ENCODE results near the gene DCTPP1.

The DCTPP1 gene

DNA sequence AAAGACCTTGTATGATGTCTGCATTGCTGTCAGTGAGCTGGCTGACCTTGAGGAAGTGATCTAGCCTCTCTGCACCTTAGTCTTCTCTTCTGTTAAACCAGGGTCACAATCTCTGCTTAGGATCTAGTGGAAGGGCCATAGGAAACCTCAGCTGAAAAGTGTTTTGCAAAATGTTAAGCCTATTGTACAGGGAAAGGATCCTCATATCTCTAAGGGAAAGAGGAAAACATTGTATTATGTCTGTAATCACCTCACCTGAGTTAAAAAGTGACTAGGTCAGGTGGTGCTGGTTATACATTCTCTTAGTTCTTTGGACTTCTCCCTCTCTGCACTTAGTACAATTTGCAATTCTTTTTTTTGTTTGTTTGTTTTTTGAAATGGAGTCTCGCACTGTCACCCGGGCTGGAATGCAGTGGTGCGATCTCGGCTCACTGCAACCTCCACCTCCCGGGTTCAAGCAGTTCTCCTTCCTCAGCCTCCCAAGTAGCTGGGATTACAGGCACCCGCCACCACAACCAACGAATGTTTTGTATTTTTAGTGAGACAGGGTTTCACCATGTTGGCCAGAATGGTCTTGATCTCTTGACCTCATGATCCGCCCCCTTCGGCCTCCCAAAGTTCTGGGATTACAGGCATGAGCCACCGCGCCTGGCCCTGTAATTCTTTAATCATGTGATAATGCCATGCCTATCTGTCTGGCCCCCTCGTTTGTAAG is 17.8 kb upstream of the DCTPP1 start:
- DNase-seq (no peak), ATAC-seq (no peak)

DNA sequence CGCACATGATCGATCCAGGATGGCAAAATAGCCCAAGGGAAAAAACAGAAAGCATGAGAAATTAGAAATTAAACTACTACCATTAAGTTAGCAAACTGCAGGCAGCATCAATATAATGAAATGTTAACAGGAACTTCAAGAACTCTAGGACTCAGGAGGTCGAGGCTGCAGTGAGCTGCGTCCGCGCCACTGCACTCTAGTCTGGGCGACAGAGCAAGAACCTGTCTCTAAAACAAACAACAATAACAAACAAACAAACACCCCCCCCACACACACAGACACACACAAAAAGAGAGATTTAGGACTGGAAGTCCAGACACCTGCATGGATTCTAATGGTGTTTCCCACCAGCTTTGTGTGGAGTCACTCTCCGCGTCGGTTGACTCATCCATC is 16.4 kb upstream of the DCTPP1 start:
- DNase-seq (no peak), ATAC-seq (no peak)

DNA sequence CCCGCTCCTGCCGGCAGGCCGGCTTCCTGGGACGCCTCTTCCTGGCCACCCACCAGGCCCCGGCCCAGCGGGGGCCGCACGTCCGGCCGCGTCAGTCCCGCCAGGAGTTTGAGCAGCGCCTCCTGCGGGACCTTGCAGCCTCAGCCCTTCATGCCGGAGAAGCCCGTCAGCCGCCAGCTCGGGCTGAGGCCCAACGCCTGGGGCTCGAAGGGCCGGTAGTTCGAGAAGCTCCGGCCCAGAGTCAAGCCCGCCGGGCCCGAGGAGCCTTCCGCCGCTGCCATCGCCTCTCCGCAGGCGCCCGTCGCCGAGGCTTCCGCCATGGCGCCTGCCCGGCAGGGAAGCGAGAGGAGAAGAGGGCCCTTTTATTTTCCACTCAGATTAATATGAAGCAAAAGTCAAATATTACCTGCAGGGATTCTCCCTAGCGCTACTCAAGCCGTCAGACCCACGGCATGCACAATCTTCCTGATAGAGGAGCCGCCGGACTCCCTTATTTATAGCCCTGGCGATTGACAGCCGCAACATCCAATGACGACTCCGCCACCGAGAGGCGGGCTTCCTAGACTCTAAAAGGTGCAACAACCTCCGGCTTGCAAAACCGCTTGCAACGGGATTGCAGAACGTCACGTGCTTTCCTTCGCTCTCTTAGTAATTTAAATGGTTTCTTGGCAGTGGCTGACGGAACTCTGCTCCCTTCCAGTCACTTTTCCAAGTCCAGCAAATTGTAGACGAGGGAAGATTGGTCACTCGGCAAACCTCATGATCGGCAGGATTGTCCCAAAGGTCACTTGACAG is 15.8 kb upstream of the DCTPP1 start, which contains the start of gene SEPHS2:
Gene SEPHS2 (minus strand): TSS at position 467 of the 795 bp plus-strand sequence. CDS start 147 bp downstream, at position 320.
- peak; percentile 95 for ATAC-seq
- DNase-seq: peak; percentile 96

DNA sequence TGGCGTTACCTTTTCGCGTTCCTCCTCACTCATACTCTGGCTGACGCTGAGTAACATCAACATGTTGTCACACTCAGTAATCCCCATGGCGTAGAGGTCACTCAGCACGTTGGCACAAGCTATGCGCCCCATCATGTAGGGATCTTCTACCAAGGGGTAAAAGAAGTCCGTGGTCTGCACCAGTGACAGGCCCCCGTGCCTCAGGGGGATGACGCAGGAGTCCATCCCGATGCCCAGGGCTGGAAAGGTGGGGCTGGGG is 15.2 kb upstream of the DCTPP1 start:
- ATAC-seq: peak; percentile 24
- DNase-seq: no peak

DNA sequence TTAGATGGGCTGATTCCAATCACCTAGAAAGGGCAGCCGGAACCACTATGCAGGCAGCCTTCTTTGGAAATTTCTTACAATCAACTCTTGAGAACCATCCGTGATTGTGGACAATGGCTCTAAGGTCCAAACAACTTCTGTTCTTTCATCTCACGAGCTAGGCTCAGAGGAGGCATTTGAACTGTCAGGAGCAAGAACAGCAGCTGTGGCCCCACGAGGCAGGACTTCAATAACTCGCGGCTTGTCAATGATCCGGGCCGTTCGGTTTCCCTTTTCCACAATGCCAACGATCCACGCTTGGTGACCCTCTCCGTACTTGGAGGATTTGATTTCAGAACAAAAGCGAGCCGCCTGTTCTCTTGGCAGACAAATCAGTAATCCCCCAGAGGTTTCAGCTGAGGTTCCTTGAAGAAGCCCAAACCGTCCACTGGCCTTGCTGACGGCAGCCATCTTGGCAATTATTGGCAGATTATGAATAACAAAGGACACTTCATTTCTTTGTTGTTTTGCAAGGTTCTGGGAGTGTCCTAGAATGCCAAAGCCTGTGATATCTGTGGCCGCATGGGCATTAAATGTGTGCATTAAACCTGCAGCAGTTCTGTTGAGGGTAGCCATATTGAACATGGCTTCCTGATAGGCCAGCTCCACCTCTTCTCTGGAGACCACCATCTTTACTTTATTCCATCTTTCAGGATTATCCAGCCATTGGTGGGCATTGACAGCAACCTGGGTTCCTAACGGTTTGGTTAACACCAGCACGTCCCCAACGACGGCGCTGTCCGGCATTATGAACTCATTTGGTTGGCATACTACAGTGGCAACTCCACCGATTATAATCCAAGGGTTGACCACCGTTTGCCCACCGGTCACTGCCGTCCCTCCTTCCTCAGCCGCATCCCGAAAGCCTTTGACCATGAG is 14.7 kb upstream of the DCTPP1 start:
- ATAC-seq (no peak), DNase-seq (no peak)

DNA sequence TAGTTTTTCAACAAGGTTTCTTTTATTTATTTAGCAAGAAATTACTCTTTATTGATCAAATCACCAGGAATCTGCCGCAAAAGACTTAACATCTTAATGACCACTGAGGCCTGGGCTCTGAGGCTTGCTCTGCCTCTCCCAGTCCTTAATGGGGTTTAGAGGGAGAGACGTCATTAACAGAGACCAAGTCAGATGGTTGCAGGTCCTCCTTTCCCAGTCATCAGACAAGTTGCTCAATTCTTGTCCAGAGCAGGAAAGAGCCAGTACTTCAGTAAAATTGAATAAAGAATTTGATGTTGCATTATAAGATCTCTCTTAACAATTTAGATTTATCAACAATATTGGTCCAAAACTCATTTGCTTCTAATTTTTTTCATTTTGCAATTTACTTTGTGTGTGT is 13.8 kb upstream of the DCTPP1 start:
- no peak for DNase-seq
- ATAC-seq: no peak

DNA sequence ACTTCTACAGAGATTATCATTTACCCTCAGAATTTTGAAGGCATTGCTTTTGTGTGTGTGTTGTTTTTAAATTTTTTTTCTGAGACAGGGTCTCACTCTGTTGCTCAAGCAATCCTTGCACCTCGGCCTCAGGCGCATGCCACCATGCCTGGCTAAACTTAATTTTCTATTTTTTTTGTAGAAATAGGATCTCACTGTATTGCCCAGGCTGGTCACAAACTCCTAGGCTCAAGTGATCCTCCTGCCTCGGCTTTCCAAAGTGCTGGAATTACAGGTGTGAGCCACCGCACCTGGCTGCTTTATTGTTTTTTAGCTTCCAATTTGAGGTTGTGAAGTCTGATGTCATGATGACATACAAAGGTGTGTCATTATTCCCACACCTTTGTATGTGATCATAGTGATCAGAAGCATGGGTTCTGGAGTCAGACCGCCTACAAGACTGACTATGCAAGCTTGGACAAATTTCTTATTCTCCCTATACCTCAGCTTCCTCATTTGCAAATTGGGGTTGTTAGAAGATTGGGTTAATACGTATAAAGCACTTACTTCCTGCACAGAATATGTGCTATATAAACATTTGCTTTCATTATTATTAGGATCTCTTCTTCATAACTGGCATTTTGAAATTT is 10.0 kb upstream of the DCTPP1 start:
- ATAC-seq (no peak), DNase-seq (no peak)

DNA sequence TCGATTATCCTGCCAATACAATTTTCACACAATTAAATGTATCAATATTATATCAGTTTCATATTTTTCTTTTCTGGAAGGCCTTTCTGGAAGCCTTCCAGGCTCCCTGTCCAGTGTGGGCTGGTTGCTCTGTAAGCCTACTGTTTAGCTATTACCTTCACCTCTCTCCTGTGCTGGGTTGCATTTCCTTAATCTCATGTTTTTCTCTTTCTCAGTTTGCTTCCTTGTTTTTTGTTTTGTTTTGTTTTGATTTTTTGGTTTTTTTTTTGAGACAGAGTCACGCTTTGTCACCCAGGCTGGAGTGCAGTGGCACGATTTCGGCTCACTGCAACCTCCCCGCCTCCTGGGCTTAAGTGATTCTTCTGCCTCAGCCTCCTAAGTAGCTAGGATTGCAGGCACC is 9.0 kb upstream of the DCTPP1 start:
- DNase-seq: no peak
- ATAC-seq: no peak

DNA sequence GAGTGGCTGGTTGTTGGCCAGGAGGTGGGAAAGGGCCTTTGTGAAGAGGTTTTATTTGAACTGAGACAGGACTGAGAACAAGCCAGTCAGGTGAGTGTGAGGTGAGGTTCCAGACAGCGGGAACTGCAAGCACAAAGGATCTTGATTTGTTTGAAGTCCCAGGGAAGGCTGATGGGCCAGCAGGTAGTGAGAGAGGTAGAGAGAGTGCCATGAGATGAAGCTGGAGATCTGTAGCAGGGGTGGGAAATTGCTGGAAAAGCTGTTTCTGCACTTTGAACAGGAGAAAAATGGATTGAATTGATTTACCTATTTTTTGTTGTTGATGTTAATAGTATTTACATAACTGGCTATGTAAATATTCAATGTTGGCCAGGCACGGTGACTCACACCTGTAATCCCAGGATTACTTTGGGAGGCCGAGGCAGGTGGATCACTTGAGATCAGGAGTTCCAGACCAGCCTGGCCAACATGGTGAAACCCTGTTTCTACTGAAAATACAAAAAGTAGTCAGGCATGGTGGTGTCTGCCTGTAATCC is 7.7 kb upstream of the DCTPP1 start:
- DNase-seq (no peak), ATAC-seq (no peak)

DNA sequence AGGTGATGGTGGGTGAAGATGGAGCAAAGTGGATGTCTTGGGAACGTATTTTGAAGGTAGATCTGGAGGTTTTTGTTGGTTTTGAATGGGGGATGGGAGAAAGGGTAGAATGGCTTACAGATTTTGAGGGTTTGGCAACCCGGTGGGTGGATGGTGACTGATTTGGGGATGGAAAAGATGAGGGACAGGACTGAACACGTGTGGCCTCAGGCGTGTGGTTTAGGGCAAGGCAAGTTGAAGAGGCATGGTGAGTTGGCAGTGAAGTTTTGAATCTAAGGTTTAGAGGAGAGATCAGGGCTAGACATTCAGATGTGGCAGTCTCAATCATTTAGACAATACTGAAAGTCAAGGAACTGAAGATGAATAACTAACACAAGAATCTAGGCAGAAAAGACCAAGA is 5.0 kb upstream of the DCTPP1 start:
- DNase-seq (peak; percentile 78), ATAC-seq (peak; percentile 58)

DNA sequence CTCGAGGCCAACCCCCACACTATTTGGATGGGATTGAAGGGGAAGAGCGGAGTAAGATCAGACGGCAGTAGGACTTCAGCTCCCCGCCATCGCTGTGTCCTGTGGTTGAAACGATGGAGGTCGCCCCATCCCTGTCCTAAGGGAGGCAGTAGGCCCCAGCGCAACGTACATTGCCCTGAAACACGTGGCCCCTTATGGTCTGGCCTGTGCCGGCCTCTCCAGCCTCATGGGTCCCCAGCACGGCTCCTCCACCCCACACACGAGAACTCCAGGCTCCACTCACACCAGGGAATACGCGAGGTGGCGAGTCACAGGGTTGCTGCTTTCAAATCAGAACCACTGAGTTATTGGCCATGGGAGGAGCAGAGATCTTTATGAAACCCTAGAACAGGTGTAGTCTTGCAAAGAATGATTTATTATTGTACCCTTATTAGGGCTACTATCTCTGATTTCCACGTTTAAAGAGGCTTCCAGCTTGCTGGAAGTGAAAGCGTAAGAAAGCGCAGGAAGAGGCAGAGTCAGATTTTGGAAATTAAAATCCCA is 669 bp upstream of the DCTPP1 start:
- ATAC-seq (peak; percentile 8), DNase-seq (no peak)

DNA sequence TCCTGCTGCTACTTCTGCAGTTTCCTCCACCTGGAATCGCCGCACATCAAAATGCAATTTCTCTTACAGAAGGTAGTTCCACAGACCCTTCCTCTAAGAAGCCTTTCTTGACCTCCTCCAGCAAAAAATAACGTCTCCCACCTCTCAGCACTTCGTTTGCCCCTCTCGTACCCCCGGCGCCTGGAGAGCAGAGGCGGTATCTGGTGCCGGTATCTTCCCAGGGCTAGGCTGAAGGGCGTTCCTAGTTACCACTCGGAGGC is 482 bp downstream of the DCTPP1 start:
- ATAC-seq: peak; percentile 12
- DNase-seq: no peak

DNA sequence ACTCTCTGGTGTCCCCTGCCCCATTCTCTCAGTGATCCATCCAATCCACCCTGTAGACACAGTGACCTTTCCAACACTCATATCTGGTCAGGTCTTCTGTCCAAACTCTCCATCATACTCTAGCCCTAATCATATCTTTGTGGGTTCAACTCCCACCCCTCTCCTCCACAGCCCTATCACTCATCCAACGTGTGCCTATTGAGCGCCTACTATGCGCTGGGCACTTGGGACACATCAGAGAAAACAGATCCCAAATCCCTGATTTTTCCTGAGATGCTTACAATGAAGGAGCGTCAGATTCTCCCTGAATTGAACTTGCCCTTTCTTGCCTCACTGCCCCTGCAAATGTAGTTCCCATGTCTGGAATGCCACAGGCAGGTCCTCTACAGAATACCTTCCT is 1.8 kb downstream of the DCTPP1 start:
- ATAC-seq: no peak
- no peak for DNase-seq

DNA sequence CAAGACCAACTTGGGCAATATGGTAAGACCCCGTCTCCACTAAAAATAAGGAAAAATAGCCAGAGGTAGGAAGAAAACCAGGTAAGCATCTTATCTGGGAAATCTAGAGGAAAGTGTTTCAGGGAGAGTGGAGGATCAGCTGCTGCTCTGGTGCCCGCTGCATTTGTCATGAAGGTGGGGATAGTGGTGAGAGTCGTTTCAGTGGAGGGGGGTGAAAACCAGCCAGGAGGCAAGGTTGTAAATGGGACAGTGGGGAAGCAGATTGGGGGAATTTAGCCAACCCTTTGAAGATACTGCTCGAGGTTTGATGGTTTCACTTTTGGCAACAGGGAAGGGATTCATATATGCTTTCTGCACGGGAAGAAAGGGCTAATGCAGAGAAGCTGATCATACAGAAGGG is 8.8 kb downstream of the DCTPP1 start:
- no peak for DNase-seq
- ATAC-seq: no peak

DNA sequence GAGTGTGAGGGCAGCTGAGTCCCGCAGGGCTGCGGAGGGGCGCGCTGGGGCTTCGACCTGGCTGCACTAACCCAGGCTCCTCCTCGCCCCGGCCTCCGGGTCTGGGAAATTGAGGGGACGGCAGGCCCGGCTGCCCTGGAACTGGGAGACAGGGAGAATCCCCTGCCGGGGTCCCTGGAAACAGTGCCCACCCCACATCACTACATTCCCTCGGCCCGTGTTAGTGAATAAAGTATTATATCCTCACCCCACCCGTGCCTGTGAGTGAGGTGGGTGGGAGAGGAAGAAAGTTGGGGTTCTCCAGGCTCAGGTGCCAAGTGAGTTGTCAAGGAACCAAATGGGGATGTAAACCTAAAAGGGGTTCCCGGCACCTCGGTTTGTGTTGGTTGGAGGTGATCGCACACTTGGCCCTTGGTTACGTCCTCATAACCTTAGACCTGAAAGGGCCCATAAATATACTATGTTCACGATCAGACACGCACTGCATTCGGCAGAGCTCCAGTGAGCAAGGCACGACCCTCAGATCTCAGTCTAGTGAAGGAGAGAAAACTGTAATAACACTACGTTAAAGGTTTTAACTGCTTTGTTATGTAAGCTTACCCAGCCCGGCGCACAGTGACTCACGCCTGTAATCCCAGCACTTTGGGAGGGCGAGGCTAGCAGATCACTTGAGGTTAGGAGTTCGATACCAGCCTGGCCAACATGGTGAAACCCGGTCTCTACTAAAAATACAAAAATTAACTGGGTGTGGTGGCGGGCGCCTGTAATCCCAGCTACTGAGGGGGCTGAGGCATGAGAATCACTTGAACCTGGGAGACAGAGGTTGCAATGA is 11.3 kb downstream of the DCTPP1 start:
- ATAC-seq (no peak), DNase-seq (no peak)

DNA sequence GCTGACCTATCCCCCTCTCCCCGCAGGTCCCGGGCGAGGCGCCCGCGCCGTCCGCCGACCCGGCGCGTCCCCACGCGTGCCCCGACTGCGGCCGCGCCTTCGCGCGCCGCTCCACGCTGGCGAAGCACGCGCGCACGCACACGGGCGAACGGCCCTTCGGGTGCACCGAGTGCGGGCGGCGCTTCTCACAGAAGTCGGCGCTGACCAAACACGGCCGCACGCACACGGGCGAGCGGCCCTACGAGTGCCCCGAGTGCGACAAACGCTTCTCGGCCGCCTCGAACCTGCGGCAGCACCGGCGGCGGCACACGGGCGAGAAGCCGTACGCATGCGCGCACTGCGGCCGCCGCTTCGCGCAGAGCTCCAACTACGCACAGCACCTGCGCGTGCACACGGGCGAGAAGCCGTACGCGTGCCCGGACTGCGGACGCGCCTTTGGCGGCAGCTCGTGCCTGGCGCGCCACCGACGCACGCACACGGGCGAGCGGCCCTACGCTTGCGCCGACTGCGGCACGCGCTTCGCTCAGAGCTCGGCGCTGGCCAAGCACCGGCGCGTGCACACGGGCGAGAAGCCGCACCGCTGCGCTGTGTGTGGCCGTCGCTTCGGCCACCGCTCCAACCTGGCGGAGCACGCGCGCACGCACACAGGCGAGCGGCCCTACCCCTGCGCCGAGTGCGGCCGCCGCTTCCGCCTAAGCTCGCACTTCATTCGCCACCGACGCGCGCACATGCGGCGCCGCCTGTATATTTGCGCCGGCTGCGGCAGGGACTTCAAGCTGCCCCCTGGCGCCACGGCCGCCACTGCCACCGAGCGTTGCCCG is 12.1 kb downstream of the DCTPP1 start:
- ATAC-seq: peak; percentile 92

DNA sequence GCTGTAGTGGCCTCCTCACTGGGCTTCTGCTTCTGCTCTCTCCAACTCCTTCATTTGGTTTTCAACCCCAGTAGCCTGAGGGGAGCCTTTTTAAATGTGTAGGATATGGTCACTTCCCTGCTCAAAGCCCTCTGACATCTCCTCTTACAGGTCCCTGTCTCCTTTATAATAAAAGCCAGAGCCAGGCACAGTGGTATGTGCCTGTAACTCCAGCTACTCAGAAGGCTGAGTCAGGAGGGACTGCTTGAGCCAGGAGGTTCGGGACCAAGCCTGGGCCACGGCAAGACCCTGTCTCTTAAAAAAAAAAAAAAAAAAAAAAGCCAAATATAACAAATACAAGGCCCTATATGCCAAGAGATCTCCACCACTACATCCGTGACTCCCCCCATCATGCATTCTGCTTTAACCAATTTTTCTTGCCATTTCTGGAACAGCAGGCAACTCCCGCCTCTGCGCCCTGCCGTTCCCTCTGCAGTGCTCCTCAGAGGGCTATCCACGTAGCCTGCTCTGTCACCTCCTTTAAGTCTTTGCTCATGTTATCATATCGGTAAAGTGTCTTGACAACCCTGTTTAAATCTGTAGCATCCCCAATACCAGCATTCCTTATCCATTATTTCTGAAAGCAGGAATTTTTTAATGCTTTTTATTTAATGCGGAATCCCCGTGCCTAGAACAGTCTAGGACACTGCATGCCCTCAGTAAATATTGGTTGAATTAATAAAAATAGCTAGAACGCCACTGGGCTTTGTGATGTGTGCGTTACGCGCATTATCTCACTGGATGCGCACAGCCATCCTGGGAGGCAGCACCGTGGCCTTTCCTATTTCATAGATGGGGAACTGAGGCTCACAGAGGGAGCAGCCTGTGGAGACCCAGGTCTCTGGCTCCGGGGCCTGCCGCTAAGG is 13.0 kb downstream of the DCTPP1 start:
- ATAC-seq (peak; percentile 2), DNase-seq (no peak)

More for the DNA sequence above, 12.1 kb downstream of the DCTPP1 start:
- DNase-seq: peak; percentile 88

DNA sequence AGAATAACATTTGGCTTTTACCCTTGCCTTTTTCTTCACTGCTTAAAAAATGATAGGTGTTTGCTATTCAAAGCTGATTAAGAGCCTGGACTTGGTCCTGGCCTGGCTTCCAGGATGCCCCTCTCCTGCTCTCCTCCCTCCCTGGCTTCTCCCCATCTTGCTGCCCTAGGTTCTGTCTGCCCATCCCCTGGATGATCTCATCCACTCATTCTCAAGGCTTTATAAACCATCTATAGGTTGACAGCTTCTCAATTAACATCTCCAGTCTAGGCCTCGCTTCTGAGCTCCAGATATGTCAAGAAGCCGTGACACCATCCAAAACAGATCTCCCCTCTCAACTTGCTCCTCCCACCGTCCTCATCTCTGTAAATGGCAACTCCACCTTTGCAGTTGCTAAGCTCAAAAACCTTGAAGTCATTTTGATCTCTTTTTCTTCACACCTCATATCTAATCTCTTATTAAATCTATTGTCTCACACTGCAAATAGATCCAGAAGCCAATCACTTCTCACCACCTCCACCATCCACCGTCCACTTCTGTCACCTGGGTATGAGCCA is 13.7 kb downstream of the DCTPP1 start:
- ATAC-seq: no peak
- no peak for DNase-seq

DNA sequence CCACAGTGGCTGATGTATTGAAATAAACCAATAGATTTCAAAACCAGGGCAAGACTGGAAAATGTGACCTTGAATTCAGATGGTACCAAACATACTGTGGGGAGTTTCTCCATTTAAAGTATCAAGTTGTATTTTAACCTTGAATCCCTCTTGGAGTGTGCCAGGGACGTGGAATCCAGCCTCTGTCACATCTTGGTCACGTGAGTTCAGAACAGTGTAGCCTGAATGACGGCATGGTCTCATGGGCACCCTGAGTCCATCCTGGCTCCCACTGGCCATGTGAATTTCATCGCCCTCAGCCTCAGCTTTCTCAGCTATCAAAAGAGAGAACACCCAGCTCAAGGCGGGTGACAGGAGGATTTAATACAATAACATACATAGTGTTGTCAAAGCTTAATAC is 15.7 kb downstream of the DCTPP1 start:
- ATAC-seq: no peak
- DNase-seq: no peak

All from stimulated activated naive CD8-positive, alpha-beta T cell treated with anti-CD3 and anti-CD28 coated beads, Interleukin-15, Interleukin-2, amounts not matched to agents 100 U/mL and 50 U/mL, for 24 hours (primary cell).